GM23338 (cell line): ENCODE results near the gene ZNF491.

ENCODE experiments used
- POLR2AphosphoS5 ChIP-seq: IDR thresholded peaks from 2 replicates; pipeline ENCODE4 v1.6.1; 2016; ENCODE audit warnings: antibody characterized with exemption, low read depth
- ZNF462 ChIP-seq: fragments of 250-450 bp; sonication (Bioruptor Pico); IDR thresholded peaks from 2 replicates; pipeline ENCODE4 v1.5.0; 2020; ENCODE audit warnings: mild to moderate bottlenecking, moderate library complexity
- TF ChIP-seq, protein P1 (sequence below), 2 experiments: fragments of 200-600 bp in 1 of 2; sonication (generic) in 1 of 2; conservative IDR thresholded peaks; 2 replicates each; pipeline versions ENCODE4 v1.5.1 to v1.6.1; 2016 to 2017; ENCODE audit warnings: antibody characterized with exemption in 2 of 2, low read depth in 2 of 2, mild to moderate bottlenecking in 2 of 2, moderate library complexity in 1 of 2
- TF ChIP-seq, protein P2 (sequence below): IDR thresholded peaks from one replicate; pipeline ENCODE4 v1.6.1; 2018; ENCODE audit warnings: antibody characterized with exemption; ENCODE audit not compliant: unreplicated experiment

GRCh38 chr19:11821474-11822109, 23.3 kb downstream of the ZNF491 start:
- TF ChIP-seq, protein P1, sequence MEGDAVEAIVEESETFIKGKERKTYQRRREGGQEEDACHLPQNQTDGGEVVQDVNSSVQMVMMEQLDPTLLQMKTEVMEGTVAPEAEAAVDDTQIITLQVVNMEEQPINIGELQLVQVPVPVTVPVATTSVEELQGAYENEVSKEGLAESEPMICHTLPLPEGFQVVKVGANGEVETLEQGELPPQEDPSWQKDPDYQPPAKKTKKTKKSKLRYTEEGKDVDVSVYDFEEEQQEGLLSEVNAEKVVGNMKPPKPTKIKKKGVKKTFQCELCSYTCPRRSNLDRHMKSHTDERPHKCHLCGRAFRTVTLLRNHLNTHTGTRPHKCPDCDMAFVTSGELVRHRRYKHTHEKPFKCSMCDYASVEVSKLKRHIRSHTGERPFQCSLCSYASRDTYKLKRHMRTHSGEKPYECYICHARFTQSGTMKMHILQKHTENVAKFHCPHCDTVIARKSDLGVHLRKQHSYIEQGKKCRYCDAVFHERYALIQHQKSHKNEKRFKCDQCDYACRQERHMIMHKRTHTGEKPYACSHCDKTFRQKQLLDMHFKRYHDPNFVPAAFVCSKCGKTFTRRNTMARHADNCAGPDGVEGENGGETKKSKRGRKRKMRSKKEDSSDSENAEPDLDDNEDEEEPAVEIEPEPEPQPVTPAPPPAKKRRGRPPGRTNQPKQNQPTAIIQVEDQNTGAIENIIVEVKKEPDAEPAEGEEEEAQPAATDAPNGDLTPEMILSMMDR (conservative IDR thresholded peaks at IDR 0.05; ENCODE audit: low read depth in 2 of 2), result no peak
- TF ChIP-seq POLR2AphosphoS5 (no peak), ZNF462 (CRISPR knock-in tag) (no peak)
- TF ChIP-seq, protein P2, sequence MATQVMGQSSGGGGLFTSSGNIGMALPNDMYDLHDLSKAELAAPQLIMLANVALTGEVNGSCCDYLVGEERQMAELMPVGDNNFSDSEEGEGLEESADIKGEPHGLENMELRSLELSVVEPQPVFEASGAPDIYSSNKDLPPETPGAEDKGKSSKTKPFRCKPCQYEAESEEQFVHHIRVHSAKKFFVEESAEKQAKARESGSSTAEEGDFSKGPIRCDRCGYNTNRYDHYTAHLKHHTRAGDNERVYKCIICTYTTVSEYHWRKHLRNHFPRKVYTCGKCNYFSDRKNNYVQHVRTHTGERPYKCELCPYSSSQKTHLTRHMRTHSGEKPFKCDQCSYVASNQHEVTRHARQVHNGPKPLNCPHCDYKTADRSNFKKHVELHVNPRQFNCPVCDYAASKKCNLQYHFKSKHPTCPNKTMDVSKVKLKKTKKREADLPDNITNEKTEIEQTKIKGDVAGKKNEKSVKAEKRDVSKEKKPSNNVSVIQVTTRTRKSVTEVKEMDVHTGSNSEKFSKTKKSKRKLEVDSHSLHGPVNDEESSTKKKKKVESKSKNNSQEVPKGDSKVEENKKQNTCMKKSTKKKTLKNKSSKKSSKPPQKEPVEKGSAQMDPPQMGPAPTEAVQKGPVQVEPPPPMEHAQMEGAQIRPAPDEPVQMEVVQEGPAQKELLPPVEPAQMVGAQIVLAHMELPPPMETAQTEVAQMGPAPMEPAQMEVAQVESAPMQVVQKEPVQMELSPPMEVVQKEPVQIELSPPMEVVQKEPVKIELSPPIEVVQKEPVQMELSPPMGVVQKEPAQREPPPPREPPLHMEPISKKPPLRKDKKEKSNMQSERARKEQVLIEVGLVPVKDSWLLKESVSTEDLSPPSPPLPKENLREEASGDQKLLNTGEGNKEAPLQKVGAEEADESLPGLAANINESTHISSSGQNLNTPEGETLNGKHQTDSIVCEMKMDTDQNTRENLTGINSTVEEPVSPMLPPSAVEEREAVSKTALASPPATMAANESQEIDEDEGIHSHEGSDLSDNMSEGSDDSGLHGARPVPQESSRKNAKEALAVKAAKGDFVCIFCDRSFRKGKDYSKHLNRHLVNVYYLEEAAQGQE, result no peak
